Hippocampal formation (tissue), 2 donors: ENCODE measurements around the gene GCKR.
"Not testable (repeated sequence)": the region's sequence is repeated elsewhere in the genome, so short reads cannot be mapped to it uniquely, and the experiment has no call there.

Source experiments
- DNase-seq, 2 donors: peaks; one replicate each; lab custom pipeline; 2025; lab: John Stamatoyannopoulos, UW

GCKR gene

DNA sequence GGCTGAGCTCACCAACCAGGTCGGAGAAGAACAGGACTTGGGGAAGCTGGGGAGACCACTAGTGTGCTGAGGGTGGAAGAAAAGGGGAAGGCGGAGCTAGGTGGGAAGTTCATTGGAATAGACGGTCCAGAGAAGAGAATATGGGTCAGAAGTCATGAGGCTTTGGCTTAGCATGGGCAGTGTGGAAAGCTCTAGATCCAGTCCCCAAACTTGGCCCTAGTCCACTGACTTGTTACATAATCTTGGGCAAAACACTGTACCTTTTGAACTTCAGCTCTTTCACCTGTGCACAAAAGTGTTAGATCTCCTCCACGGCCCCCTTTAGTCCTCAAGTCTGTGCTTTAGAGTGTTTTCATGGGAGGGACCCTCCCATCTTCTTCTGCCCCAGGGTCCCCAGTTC, 10.7 kb downstream of the GCKR start:
- DNase-seq = no peak

GRCh38 chr2:27509326-27509725, 12.7 kb downstream of the GCKR start:
- no peak for DNase-seq

DNA sequence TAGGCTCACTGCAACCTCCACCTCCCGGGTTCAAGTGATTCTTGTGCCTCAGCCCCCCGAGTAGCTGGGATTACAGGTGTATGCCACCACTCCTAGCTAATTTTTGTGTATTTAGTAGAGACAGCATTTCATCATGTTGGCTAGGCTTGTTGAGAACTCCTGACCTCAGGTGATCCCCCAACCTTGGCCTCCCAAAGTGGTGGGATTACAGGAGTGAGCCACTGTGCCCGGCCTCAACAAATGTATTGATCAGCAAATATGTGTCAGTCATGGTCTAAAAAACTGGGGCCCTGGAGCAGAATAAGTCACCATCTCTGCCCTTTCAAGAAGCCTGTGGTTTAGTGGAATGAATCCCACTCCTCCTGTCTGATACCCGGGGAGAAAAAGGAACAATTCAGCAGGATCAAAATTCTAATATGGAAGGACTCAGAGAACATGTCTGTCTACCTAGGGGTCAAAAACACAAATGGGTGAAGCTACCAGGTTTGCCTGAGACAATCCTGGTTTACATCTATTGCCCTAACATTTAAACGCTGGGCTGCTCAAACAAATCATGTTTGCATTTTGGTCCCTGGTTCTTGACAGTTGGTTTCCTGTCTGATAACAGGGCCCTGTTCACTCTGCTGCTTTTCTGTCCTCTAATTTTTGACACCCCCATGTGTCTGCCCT, 21.6 kb downstream of the GCKR start:
- DNase-seq = no peak

DNA sequence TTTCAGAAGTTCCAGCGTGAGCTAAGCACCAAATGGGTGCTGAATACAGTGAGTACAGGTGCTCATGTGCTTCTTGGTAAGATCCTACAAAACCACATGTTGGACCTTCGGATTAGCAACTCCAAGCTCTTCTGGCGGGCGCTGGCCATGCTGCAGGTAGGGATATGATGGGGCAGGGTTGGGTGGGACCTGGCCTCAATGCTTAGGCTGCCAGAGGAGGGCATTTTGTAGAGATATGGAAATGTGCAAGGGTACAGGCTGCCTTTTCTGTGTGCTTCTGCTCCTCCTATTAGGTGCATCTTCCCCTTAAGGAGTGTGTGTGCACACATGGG, 22.1 kb downstream of the GCKR start:
- DNase-seq = no peak

DNA sequence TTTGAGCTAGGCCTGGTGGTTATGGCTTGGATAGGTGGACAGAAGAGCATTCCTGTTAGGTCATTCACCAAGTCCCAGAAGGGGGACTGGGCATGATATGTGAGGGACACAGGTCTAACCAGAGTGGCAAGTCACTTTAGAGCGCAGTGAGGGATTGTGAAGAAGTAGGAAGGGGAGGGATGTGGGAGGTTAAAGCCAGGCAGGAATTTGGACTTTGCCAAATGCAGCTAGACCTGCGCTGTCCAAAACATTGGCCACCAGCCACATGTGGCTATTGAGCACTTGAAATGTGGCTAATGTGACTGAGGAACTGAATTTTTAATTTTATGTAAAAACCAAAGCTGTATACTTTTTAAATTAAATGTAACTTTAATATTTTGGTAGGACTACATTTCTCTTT, 23.7 kb downstream of the GCKR start:
- DNase-seq = no peak

DNA sequence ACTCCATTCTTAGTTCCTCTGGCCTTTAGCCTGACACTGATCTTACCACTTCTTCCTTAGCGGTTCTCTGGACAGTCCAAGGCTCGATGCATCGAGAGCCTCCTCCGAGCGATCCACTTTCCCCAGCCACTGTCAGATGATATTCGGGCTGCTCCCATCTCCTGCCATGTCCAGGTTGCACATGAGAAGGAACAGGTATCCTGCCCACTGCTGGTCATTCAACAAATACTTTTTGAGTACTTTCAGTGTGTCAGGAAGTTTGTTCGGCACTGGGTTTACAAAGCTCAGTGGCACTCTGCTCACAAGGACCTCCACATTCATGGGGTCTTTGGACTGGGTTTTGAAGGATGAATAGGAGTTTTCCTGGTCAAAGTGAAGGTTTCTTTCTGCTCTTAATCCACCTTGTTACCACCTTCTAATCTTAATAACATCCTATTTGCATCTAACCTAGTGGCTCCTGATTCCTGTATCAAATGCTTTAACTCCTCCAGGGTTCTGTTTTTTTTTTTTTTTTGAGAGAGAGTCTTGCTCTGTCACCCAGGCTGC, 25.8 kb downstream of the GCKR start:
- no peak for DNase-seq

GRCh38 chr2:27527182-27527581, 30.5 kb downstream of the GCKR start:
- DNase-seq = no peak

- DNase-seq = no peak
Measured at GRCh38 chr2:27531983-27532382, 35.3 kb downstream of the GCKR start.

- no peak for DNase-seq
Measured at GRCh38 chr2:27537287-27537686, 40.6 kb downstream of the GCKR start.

GRCh38 chr2:27538839-27539450, 42.3 kb downstream of the GCKR start:
- not testable (repeated sequence) for DNase-seq

DNA sequence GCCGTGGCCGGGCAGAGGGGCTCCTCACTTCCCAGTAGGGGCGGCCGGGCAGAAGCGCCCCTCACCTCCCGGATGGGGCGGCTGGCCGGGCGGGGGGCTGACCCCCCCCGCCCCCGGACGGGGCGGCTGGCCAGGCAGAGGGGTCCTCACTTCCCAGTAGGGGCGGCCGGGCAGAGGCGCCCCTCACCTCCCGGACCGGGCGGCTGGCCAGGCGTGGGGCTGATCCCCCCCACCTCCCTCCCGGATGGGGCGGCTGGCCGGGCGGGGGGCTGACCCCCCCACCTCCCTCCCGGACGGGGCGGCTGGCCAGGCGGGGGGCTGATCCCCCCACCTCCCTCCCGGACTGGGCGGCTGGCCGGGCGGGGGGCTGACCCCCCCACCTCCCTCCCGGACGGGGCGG, 43.0 kb downstream of the GCKR start:
- DNase-seq = not testable (repeated sequence)

- DNase-seq = no peak
Measured at GRCh38 chr2:27544143-27544821, 47.6 kb downstream of the GCKR start.

DNA sequence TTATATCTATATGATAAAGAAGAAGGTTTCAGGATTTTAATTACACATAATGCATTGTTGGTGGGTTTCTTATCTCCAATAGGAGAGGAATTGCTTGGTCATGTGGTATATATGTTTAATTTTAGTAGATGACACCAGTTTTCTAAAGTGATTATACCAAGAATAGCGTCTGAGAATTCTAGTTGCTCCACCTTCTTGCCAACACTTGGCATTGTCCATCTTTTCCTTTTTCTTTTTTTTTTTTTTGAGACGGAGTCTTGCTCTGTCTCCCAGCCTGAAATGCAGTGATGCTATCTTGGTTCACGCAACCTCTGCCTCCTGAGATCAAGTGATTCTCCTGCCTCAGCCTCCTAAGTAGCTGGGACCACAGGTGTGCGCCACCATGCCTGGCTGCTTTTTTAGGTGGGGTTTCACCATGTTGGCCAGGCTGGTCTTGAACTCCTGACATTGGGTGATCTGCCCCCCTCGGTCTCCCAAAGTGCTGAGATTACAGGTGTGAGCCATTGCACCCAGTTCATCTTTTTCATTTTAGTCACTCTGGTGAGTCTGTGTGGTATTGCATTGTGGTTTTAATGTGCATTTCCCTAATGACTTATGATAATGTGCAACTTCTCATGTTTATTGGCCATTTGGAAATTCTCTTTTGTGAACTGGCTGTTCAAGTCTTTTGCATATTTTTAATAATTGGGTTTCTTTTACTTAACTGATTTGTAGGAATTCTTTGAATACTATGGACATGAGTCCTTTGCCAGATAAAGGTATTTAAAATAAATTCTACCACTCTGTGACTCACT, 48.9 kb downstream of the GCKR start:
- DNase-seq = no peak

- DNase-seq = no peak
Measured at GRCh38 chr2:27549303-27549702, 52.7 kb downstream of the GCKR start.

DNA sequence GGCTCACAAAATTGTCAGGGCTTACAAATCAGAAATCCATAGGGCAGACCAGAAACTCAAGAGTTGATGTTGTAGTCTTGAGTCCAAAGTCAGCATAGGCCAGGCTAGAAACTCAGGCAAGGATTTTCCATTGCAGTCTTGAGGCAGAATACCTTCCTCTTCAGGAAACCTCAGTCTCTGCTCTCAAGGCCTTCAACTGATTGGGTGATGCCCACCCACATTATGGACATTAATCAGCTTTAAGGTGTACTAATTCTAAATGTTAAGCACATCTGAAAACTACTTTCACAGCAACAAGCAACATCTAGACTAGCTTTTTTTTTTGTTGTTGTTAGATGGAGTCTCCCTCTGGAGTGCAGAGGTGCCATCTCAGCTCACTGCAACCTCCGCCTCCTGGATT, 54.9 kb downstream of the GCKR start:
- no peak for DNase-seq

GRCh38 chr2:27552941-27553340, 56.3 kb downstream of the GCKR start:
- no peak for DNase-seq

GRCh38 chr2:27554451-27554850, 57.8 kb downstream of the GCKR start:
- not testable (repeated sequence) for DNase-seq

- no peak for DNase-seq
Measured at GRCh38 chr2:27559228-27559627, 62.6 kb downstream of the GCKR start.

GRCh38 chr2:27561060-27561459, 64.4 kb downstream of the GCKR start:
- DNase-seq = no peak

DNA sequence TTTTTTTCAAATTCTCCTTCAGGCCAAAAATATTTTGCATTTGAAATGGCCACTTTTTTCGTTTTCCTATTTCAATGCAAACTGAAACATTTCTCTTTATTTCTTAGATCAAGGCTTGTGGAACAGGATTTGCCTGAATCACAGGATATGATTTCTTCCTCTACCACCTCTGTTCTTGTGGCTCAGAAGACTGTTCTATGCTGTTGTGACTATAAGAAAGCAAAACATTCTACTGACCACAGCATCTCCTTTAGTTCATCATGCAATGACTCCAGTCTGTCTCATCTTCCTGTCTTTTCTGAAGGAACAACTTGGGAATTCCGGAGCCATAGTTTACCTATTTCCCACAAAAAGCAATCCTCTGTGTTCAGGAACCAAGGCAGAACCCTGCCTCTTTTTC, 70.0 kb downstream of the GCKR start:
- no peak for DNase-seq

- no peak for DNase-seq
Measured at GRCh38 chr2:27569398-27569797, 72.8 kb downstream of the GCKR start.

DNA sequence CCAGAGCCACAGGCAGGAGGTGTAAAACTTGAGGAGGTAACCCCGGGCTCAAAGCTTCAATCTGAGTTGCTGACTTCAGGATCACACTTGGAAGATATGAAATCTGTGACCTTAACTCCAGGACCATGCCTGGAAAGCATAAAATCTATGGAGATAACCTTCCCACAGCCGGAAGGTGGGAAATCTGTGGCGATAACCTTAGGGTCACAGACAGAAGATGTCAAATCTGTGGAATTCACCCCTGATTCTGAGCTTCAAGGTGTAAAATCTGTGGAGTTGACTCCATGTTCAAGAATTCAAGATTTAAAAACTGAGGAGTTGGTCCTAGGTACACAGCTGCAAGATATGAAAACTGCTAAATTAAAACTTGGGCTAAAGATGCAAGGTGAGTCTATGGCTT, 74.6 kb downstream of the GCKR start:
- no peak for DNase-seq
